NCI-H82 (cell line): ENCODE data around the gene U2AF1L4.
A peak's percentile ranks its signal among the peaks of the same experiment; 100 is the strongest.

Experiments
- DNase-seq: peaks from one replicate; lab custom pipeline; 2025; lab: John Stamatoyannopoulos, UW

The U2AF1L4 gene

GRCh38 chr19:35745328-35746086 is at the start of gene U2AF1L4, which contains the start of gene PSENEN:
Gene U2AF1L4 (minus strand): TSS chr19:35745418. CDS start chr19:35745391, 27 bp downstream.
Gene PSENEN (plus strand): TSS chr19:35745651. CDS start chr19:35745931, 280 bp downstream.
- peak; percentile 100 for DNase-seq

- DNase-seq = no peak
Measured at GRCh38 chr19:35793381-35794165, 48.4 kb upstream of the U2AF1L4 start.

- no peak for DNase-seq
Measured at GRCh38 chr19:35792888-35793287, 47.7 kb upstream of the U2AF1L4 start.

GRCh38 chr19:35792312-35792711 is 47.1 kb upstream of the U2AF1L4 start:
- no peak for DNase-seq

- DNase-seq = no peak
Measured at GRCh38 chr19:35791814-35792279, 46.6 kb upstream of the U2AF1L4 start.

- DNase-seq = peak; percentile 39
Measured at GRCh38 chr19:35790981-35791813, 46.0 kb upstream of the U2AF1L4 start.

GRCh38 chr19:35789978-35790944 is 45.0 kb upstream of the U2AF1L4 start:
- no peak for DNase-seq

- DNase-seq = no peak
Measured at GRCh38 chr19:35789195-35789977, 44.2 kb upstream of the U2AF1L4 start.

GRCh38 chr19:35788205-35788960 is 43.2 kb upstream of the U2AF1L4 start:
- no peak for DNase-seq

GRCh38 chr19:35787227-35787799 is 42.1 kb upstream of the U2AF1L4 start:
- no peak for DNase-seq

GRCh38 chr19:35786299-35787160 is 41.3 kb upstream of the U2AF1L4 start:
- peak; percentile 50 for DNase-seq

- no peak for DNase-seq
Measured at GRCh38 chr19:35785339-35785627, 40.1 kb upstream of the U2AF1L4 start.

- DNase-seq = no peak
Measured at GRCh38 chr19:35784503-35785338, 39.5 kb upstream of the U2AF1L4 start.

GRCh38 chr19:35783469-35784434 is 38.5 kb upstream of the U2AF1L4 start:
- no peak for DNase-seq

GRCh38 chr19:35782589-35782988 is 37.4 kb upstream of the U2AF1L4 start:
- DNase-seq = no peak

GRCh38 chr19:35781650-35782049 is 36.4 kb upstream of the U2AF1L4 start:
- DNase-seq = no peak
